NCI-H82 (cell line): Measurements from ENCODE around the gene PABPN1L.
"Not testable (repeated sequence)": the region's sequence is repeated elsewhere in the genome, so short reads cannot be mapped to it uniquely, and the experiment has no call there.

Source experiments
- DNase-seq: peaks from one replicate; lab custom pipeline; 2025; lab: John Stamatoyannopoulos, UW

PABPN1L gene

DNA sequence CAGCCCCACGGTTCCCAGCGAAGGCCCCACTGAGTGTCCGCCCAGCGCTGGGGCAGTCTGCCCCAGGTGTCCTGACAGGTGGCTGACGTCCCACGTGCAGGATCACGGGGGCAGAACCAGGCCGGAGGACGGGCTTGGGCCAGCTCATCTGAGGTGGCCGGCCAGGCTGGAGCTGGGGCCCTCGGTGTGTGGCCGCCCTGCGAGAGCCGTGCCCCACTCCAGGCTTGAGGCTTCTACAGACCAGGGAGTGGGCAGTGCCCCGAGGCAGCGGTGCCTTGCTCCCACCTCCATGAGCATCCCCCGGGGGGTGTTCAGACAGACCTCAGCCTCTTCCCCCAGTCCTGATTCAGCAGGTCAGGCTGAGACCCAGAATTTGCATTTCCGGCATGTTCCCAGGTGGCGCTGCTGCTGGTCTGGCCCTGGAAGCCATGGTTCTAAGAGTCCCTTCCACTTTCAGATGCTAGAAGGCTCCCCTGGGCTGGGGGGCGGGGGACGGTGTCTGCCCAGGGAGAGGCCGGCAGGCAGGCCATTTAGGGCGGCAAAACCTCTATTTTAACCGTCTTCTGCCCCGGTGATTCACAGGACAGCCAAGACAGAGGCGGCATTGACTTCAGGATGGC lies 35.4 kb upstream of the PABPN1L start:
- DNase-seq, result no peak

DNA sequence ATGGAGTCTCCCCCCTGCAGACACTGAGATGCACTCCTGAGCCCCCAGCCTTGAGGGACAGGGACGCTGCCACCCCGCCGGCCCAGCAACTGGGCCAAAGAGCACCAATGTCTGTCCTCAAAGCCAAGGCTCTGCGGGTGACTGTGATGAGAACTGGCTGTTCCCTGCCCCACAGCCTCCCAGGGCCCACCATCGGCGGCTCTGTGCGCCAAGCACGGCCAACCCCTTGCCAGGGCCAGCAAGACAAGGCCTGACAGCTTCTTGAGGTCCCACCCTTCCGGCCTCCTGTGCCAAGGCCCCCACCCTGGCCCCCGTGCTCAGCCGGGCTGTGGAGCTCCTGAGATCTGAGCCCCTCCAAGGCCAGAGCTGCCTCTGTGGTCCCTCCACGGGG lies 34.2 kb upstream of the PABPN1L start:
- DNase-seq, result no peak

DNA sequence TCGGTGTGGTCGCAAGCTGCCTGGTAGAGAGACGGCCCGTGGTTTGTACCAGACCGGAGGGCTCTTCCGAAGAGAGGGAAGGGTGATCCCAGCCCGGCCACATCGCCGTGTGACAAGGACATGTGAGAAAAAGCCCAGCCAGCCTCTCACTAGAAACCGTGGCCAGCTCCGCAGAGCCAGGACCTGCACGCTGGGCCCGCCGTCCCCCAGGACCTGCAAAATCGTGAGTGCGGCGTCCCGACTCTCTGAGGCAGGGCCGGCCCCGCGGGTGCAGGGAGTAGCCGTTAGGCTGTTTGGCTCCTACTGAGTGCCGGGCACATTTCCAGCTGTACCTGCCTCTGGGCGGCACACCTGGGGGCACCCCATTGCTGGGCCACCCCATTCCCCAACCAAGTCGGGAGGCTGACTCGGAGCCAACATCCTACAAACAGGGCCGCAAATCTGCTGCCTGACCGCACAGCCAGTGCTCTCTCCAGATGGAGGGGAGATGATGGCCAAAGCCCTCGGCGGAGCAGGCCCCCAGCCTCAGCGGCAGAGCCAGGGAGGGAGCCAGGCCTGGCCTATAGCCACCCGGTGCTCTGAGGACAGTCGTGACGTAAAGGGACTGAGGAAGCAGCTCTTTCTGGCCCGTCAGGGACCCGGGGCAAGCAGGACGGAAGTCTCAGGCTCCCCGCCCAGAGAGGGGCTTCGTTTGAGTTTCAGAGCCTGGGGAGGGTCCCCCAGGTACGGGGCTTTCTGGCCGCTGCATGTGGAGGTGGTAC lies 33.6 kb upstream of the PABPN1L start:
- no peak for DNase-seq

DNA sequence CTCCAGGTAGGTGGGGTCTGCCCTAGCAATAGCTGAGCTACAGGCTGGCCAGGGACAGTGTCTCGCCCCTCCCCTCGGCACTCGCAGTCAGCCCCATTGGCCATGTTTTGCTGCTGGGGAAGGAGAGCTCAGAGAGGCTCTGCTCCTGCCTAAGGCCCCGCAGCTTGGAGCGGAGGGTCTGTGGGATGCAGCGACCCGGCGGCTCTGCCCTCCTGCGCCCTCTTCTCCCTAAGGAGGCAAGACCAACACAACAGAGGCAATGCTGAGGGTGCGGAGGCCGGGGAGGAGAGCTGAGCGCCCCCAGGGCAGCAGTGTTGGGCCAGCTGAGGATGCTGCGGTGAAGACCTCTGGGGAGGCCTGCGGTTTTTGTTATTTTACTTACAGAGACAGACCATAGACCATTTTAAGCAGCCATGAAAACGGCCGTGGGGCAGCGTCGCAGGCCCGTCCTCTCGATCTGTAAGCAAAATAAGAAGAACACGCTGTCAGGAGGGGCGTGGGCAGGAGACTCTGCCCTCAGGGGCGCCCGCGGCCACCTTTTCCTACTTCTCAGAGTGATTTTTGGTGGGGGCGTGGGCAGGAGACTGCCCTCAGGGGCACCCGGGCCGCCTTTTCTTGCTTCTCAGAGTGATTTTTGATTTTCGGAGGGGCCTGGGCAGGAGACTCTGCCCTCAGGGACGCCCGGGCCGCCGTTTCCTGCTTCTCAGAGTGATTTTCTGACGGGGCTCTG lies 31.4 kb upstream of the PABPN1L start:
- DNase-seq, result no peak

DNA sequence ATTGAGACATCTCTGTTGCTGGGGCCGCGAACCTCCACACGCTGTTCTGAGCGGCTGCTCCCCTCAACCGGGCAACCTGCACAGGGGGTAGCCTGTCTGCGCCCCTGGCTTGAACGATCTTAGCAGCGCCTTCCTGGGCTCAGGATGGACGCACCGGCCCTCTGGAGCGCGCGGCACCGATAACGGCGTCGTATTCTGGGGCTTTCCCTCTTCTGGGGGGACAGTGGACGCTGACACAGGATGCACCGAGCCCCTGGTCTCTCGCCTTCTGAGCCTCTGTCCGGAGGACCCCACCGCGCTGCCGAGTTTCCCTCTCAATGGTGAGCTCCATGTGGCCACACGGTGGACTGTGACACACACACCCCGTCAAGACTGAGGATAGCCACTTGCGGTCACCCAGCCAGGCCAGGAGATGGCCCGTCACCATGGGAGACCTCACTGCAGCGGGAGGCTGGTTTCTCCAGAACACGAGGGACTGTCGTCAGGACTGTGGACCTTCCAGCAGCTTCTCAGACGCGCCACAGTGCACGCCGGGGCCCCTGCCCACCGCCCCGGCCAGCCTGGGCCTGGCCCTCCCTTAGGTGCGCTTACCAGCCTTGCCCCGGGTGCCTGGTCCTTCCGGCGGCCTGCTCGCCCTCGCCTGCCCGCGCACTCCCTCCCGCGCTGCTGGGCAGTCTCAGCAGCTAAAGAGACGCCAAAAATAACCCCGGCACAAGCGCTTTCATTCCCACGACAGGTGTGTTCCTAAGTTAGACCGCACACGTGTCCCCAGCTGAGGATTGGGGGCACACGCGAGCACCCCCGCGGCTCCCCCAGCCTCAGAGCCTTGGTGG lies 30.0 kb upstream of the PABPN1L start:
- no peak for DNase-seq

DNA sequence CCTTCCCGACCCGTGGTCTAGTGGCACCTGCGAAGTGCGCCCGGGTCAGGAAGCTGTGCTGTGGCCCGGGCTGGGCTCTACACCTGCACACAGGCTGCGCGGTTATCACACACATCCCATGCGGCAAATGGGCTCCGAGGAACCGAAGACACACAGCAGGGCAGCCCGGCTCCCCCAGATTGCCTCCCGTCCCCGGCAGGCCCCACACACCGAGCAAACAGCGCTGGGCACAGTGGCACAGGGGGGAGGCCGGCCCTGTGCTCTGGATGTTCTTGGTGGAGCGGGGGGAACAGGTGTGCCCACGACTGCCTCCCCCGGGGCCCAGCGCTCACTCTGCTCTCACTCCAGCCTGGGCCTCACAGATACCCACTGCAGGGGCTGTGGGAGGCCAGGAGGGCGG lies 28.9 kb upstream of the PABPN1L start:
- DNase-seq, result no peak

DNA sequence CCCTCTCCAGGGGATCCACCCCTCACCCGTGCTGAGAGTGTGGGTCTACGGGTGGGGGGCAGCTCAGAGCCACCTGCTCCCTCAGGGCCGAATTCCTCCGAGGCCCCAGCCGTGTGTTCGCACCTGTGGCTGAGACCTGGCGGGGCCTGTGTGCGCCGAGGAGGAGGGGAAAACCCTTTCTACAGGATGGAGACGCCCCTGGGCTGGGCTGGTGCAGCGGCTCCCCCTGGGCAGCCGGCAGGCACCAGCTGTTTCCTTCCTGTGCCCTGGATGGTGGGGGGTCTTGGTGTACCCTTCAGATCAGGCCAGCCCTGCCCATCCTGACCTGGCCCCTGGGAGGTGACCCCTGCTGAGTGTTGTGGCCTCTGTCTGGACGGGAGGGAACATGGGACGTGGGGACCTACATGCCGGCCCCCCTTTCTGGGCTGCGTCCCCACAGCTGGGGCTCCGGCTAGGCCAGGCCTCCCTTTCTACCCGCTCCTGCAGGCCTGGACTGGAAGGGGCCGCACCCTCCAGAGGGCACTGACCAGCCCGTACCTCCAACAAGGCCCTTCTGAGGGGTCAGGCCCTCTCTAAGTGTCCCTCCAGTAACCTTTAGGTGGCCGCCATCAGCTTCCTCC lies 28.3 kb upstream of the PABPN1L start:
- no peak for DNase-seq

DNA sequence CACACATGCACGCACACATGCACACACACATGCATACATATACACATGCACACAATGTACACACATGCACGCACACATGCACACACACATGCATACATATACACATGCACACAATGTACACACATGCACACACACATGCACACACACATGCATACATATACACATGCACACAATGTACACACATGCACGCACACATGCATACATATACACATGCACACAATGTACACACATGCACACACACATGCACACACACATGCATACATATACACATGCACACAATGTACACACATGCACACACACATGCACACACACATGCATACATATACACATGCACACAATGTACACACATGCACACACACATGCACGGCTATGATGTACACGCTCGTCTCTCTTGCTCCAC lies 27.8 kb upstream of the PABPN1L start:
- DNase-seq, result not testable (repeated sequence)

DNA sequence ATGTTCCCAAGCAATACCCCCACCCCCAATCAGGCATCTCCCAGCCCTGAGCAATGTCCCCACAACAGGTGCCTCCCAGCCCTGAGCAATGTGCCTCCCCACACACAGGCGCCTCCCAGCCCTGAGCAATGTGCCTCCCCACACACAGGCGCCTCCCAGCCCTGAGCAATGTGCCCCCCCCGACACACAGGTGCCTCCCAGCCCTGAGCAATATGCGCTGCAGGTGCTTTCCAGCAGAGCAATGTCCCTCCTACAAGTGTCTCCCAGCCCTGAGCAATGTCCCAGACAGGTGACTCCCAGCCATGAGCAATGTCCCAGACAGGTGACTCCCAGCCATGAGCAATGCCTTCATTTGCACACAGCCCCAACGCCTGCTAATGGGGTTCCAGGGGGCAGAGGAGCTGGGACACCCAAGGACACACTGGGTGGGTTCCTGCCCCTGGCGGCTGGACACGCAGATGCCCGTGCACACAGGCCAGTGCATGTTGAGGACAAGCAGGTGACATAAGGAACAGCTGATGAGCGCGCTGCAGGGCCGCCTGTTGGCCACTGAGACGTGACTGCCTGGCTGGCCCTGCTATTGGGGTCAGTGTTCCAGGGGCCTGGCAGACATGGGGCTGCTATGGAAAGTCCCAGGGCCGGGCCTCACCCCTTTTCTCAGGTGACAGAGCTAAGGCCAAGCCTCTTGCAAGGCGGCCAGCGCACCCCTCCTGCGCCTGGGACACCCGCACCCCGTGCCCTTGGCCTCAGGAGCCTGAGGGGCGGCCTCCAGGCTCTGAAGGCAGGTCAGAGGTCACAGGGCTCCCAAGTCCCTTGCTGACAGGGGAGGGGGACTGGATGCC lies 26.9 kb upstream of the PABPN1L start:
- DNase-seq, result no peak

DNA sequence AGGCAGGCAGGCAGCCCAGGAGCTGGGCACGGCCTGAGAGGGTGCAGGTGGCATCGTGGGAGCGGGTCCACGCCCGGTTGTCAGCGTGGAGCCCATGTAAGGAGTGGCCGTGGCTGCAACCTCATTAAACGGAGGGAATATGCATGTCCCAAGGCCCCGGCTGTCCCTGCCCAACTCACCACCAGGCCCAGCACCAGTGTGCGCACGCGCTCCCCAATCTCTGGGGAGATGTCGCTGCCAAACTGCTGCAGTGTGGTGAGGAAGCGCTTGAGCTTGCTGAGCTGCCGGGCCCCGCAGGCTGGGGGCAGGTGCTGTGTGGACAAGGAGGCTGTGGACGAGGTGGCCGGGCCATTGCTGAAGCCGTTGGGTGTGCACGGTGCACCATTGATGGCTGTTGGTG lies 25.6 kb upstream of the PABPN1L start:
- no peak for DNase-seq

DNA sequence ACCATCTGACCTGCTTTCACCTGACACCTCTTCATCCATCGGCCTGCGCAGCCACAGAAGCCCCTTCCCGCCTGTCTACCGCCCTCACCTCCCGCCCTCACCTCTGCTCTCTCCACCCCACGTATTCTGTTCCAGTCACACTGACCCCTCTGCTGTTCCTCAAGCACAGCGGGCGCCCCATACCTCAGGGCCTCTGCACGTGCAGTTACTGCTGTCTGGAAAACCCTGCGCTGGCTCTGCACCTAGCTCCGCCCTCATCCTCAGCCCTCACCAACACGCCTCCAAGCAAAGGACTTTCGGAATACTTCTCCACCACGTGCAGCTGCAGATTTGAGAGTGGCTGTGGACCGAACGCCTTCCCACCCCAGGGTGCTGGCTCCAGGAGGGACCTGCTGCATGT lies 24.6 kb upstream of the PABPN1L start:
- no peak for DNase-seq

DNA sequence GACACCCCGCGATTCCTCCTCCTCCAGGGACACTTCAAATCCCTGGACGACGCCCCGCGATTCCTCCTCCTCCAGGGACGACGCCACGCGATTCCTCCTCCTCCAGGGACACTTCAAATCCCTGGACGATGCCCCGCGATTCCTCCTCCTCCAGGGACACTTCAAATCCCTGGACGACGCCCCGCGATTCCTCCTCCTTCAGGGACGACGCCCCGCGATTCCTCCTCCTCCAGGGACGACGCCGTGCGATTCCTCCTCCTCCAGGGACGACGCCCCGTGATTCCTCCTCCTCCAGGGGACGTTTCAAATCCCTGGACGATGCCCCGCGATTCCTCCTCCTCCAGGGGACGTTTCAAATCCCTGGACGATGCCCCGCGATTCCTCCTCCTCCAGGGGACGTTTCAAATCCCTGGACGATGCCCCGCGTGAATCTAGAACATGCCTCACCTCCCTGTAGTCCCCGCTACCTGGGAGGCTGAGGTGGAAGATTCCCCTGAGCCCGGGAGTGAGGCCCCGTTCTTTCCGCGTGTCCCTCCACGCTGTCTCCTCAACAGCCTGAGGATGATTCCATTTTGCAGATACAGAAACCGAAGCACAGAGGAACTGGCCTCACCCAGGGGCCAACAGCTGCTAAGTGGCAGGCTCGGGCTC lies 23.4 kb upstream of the PABPN1L start:
- DNase-seq, result not testable (repeated sequence)

DNA sequence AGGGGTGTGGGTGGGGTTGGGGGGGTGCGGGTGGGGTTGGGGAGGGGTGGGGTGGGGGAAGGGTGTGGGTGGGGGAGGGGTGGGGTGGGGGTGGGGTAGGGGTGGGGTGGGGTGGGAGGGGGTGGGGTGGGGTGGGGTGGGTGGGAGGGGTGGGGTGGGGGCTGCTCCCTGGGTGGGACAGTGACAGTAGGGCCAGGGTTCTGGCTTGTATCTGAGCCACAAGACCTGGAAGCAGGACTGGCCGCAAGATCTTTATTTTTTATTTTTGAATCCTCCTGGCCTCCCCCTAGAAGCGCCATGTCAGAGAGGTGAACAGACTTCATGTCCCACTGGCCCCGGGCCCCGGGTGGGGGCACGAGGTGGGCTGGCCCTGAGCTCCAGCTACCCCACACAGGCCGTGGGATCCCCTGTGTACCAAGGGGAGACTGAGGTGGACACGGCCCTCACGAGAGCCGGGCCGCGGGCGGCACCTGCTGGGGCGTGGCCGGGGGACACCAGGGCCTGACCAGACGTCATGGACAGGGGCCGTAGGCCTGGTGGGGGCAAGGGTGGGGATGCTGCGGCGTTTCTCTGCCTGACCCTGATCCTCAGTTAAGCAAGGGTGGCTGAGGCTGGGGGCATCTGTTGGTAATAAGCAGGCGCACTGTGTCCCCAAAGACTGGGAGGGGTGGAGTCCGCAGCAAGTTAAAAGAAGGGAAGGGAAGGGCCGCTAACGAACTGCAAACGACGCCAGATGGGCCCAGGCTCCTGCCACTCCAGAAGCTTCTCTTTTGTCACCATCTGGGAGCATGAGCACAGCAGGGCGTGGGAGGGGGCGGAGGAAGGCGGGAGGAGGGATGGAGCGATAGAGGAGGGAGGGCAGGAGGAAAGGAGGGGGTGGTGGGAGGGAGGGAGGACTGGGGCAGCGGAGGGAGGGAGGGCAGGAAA lies 22.3 kb upstream of the PABPN1L start:
- DNase-seq, result peak; percentile 70

DNA sequence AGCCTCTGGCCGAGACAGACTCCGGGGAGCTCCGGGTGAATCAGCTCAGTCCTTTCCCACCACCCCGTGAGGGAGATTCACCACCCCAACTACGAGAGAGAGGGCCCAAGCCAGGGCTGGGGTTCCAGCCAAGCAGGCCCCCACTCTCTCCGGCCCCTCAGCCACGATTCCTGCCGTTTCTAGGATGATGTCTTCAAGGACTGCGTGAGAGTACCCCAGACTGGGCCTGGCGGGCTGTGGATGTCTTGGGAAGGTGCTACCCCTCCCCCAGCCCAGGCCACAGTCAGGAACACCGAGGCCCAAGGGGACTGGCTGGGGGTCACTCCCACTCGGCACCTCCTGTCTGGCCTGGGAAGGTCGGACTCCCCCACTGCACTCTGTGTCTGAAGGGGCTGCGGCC lies 21.6 kb upstream of the PABPN1L start:
- no peak for DNase-seq

DNA sequence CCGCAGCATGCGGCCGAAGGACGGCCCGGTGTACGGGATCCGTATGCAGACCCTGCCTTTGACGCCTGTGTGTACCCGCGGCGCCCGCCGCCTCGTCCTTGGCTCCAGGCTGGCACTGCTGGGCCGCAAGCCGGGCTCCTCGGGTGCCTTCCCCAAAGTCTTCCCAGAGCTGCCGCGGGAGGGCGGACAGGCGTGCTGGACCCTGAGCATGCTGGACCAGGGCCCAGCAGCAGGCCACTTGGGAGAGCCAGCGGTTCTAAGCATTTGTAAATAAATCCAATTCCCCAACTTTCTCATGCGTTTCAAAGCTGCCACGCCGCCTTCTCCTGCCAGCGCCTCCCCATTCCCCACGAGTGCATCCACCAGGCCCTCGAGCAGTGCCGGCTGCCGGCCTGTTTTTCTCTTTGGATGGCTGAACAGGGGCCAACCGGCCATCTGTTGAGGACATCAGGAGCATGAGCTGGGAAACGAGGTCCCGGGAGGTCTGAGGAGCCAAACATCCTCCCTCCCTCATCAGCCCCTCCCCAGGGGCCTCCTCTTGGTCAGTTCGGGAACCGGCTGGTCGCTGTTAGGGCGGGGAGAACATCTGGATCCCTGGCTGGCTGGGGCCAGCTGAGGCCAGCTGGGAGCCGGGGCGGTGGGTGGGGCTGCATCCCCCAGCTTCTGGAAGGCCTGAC lies 20.5 kb upstream of the PABPN1L start:
- DNase-seq, result peak; percentile 73

DNA sequence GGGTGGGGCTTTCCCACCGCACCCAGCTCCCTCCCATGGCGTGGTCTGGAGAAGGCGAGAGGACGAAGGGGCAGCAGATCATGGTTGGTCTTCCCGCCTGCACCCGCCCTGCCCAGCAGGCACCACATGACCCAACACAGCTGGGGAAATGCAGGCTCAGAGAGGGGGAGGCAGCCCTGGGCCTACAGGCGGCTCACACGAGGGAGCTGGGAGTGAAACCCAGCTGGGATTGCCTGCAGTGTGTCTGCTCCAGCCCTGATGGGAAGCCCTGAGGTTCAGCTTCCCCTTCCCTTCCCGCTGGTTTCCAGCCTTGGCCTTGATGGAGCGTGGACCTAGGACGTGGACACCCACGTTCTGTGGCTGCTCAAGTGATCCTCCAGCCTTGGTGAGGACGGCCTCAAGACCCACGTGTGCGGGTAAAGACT lies 20.0 kb upstream of the PABPN1L start:
- no peak for DNase-seq

DNA sequence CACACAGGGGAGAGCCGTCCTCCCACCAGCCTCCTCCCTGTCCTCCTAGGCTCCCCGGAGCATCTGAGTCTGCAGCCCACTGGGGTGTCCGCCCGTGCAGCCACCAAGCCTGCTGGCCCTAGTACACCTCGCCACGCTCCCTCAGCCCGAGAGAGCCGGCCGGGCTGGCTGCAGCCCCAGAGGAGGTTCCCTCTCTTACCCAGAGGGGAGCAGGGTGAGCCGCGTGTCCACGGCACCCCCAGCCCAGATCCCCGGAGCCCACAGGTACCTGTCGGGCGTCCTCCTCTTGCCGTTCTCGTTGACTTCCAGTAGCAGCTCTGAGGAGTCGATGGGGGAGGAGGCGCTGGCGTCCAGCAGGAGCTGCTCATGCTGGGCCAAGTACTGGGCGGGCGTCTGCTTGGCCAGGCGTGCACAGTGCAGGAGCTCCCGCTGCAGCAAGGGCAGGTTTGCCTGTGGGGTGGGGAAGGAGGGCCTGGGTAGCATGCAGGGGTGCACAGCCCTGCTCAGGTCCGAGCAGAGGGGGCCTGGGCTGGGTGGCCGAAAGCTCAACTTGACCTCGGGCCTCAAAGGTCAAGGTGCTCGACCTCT lies 19.3 kb upstream of the PABPN1L start:
- DNase-seq, result no peak

DNA sequence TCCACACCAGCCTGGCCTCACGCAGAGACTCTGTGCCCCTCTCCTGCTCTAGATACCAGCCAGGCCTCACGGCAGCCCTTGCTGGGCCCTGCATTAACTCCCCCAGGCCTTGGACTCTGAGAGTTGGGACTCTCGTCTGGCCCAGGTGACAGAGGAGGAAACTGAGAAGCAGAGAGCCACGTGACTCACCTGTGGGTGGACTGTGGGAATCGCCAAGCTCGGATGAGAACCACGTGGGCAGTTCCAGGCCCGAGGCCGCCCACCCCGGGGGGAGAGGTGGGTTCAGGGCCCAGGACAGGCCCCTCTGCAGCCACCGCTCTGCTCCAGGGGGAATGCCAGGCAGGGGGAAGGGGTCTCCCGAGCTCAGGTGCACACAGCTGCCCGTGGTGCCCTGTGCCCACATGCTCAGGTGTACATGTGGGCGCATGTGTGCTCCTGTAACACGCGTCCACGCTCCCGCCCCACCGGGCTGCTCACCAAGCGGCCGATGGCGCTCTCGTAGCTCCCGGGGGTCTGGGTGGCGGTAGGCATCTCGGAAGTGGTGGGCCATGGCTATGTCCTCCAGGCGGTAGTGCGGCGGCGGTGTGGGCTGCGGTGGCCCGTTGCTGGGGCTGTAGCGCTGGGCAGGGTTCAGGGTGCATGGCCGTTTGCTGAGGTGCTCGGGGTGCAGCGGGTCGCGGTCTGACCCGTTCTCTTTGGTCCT lies 18.3 kb upstream of the PABPN1L start:
- DNase-seq, result no peak
